ENCODE measurements around the gene STOX2. TPM values are rescaled to one million over a fixed set of nuclear protein-coding genes. Genes with fewer than 3 reads are reported as not detected.
"Not testable (repeated sequence)": the region's sequence is repeated elsewhere in the genome, so short reads cannot be mapped to it uniquely, and the experiment has no call there.

Gene STOX2
- total RNA-seq, 1 donor from 2014 or later: 3.8 TPM

DNA sequence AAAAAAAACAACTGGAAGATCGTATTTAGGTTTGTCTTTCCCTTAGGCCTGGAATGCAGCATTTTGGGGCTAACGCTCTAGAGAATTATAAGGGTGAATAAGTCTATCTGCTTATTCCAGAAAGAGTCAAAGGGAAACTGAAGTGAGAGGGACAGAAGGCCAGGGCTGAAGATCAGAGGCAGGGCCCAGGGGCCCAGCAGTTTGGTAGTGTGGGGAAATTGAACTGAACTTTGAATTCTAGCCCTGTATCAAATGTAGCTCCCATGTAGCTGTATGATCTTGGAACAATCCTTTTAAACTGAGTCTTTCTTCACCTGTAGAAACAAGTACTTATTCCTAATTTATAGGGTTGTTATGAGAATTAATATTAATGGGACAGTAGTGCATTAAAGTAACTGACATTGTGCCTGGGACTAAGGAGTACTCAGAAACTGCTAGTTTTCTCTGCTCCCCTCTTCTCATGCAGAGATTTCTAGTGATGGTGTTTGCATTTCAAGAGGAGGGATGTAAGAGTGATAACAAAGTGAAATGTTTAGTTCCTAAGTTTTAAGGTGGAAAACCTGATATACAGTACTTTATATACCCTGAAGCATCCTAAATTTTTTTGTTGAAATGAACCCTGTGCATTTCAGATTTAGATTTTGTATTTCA is 30.4 kb downstream of the STOX2 start:
- ATAC-seq: peak; percentile 83
- DNase-seq (ENCODE audit: low spot score): no peak

DNA sequence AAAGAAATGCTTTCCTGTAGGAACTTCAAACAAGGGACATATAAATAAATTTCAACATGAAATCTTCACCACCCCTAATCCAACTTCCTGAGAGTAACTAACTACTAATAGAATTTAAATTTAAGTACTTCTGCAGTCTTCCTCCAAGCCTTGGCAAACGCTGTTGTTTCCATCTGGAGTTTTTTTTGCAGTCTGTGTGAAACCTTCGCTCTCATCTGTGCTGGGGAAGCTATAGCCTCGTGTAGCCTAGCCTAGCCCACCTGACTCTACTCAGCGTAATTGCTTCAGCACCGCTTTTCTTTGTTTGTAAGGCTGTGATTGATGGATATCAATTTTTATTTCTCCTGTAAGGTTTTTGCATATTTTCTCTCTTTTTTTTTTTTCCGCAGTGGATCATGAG is 30.9 kb downstream of the STOX2 start:
- DNase-seq (ENCODE audit: low spot score) (no peak), ATAC-seq (no peak)

DNA sequence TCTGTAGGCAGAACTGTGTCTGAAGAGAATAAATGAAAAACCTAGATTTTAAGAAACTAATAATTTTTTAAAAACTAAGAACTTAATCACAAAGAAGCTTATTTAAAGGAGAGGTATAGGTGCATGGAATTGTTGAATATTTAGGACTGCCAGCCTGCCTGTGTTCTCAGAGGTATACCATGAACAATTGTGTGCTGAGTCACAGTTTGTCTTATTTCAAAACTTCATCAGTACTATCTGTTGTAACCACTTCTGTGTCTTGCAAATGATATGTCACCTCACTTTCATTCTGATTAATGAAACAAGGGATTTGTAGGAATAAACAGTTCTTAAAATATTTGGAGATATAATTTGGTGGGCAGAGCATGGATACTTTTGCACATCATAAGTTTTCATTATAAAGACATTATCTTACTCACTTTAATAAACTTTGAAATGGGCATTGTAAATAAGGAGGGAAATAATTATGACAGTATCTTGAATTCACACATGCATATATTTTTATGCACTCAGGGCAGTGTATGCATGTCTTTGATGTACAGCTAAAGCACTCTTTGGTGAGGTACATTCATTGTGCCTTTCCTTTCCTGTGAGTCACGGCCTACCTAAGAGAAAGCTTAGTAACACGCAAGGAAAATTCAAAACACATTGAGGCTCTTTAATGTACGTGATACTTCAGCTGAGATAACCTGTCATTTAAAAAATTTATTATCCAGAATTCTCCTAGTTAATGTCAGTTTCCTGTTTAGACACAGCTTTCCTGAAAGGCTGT is 31.7 kb downstream of the STOX2 start:
- no peak for DNase-seq (ENCODE audit: low spot score)
- no peak for ATAC-seq

DNA sequence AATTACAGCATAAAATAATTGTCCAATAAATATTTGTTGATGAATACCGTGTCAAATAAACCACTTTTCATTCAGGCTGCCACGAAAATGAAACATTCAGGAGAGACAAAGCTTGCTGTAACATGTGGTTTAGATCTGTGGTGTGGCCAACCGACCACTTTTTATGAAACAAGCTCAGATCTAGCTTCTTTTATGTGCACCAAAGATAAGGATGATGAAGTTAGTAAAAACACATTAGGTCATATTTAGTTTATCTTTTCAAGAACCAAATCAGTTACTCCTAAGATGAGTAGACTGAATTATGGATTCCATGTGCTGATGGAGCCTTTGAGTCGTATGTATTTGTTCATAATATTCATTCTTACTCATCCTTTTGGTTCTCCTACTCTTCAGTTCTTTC is 35.8 kb downstream of the STOX2 start:
- DNase-seq (ENCODE audit: low spot score) (no peak), ATAC-seq (no peak)

DNA sequence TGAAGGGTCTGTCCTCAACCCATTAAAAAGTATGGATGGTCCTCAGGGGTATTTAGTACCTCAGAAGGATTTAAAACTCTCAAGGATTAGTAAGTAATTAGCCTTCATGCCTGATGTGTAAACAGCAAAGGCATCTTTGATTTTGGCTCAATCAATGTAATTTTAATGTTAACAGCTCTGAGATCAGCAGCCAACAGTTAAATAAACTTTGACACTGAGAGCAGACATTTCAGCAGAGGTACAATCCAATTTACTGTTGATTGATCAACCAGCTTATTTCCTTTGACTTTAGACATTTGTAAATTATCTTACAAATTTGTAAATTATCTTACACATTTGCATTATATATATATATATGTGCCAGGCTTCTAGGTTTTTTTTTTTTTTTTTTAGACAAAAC is 36.9 kb downstream of the STOX2 start:
- DNase-seq (ENCODE audit: low spot score) (no peak), ATAC-seq (peak; percentile 44)

DNA sequence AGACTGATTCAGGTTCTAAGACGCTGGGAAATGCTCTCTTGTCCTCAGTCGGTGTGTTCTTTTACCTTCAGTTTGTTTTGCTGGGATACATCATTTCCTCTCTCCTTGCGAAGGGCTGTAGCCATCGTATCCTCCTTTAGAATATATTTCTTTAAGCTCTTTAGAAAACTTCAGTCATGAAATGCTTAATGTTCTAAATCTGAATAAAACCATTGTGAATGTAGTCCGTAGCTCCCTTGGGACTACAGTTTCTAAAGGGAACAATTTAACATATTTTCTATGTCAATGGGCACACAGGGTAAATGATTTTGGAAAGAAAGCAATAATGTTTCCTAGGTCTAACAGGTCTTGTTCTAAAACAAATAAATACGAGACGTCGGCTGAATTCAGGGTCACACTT is 40.6 kb downstream of the STOX2 start:
- ATAC-seq: no peak

DNA sequence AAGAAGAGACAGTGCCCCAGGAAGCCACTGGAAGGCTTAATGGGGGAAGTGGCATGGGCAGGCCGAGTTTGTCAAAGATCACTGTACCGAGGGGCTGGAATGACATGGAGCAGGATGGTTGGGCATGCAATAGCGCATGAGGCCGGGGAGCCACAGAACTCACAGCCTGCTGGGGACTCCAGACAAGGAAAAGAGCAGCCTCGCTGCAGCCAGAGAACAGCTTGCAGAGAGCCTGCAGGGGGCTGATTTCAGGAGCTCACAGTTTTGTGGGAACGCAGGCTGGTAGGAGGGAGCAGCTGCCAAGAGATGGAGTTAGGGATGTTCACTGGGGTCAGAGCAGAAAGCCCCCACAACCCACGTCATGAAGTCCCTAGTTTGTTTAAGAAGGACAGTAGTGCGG is 45.4 kb downstream of the STOX2 start:
- ATAC-seq (no peak), DNase-seq (ENCODE audit: low spot score) (no peak)

More for the DNA sequence above, 40.6 kb downstream of the STOX2 start:
- DNase-seq (ENCODE audit: low spot score): no peak

DNA sequence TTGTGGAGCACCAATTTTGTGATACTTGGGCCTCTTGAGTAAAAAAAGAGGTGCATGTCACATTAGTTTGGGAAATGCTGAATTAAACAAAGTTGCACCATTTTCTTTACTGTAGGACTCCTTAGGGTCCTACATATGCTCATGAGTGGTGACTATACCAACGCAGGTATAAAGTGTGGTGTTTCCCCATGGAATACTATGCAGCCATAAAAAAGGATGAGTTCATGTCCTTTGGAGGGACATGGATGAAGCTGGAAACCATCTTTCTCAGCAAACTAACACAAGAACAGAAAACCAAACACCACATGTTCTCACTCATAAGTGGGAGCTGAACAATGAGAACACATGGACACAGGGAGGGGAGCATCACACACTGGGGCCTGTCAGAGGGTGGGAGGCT is 47.5 kb downstream of the STOX2 start:
- not testable (repeated sequence) for ATAC-seq; DNase-seq (ENCODE audit: low spot score)

DNA sequence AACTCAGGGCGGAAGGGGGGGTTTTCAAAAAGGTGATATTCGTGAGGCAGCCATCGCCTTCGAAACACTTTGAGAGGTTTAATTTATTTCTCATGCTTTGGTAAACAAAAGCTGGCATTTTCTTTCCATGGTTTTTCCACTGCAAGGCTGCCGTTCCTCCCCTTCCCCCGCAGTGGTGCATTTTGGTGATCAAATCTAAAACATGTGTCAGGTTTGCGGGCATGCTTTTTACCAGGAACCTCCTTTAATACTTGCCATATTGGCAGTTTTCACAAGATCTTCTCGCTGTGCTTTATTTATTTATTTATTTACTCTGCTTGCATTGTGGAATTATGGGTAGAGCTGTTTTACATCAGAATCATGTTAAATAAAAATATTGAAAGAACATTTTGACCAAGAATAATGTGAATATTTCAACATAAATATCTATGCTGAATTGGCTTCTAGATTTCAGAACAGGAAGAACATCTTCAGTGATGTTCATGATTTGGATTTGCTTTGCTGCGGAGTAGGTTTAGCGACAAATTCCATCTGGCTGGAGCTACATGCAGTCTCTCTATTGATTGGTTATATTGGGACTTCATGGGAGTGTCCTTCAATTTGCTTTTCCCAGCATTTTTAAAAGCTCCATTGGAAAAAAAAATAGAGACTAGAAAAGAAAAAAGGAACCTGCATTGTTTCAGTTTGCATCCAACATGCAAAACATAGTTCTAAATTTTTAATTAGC is 54.4 kb downstream of the STOX2 start:
- DNase-seq (ENCODE audit: low spot score) (no peak), ATAC-seq (no peak)

DNA sequence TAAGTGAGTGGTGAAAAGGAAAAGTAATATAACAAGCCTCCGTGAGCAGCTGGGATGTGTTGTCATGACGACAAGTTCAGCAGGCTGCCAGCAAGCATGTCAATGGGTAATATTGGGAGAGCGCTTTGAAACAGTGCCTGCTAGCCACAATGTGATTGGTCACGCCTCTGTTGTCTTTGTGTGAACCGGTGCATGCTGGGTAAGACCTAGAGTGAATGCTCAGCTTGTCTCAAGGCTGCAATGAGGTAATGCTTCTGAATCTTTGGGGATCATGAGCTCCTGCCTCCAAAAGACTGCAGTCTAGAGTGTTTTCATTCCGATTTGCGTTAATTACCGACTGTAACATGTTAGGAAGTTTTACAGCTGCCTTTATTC is 54.9 kb downstream of the STOX2 start:
- DNase-seq (ENCODE audit: low spot score) (no peak), ATAC-seq (no peak)

DNA sequence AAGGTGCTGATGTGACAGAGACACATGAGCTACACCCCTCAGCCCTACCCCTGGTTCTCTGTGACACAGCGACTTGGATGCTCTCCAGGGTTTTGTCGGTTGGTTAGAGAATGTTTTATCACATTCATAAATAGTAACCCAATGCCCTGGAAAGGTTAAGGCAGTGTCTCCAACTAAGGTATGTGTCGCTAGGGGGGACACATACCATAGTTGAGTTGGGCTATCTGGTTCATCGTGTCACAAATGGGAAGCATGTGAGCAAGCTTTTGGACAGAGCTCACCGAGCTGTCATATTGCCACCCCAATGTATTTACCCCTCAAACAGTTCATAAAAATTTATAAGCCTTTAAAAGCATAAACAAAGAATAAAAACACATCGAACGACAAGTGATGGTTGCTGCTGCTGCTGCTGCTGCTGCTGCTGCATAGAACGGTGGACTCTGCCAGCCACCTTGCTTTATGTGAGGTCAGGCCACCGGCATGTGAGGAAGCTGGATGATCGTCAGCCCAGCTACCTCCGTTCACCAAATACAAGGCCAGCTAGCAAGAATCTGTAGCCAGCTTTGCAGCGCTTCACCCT is 55.9 kb downstream of the STOX2 start:
- ATAC-seq (no peak), DNase-seq (ENCODE audit: low spot score) (no peak)

DNA sequence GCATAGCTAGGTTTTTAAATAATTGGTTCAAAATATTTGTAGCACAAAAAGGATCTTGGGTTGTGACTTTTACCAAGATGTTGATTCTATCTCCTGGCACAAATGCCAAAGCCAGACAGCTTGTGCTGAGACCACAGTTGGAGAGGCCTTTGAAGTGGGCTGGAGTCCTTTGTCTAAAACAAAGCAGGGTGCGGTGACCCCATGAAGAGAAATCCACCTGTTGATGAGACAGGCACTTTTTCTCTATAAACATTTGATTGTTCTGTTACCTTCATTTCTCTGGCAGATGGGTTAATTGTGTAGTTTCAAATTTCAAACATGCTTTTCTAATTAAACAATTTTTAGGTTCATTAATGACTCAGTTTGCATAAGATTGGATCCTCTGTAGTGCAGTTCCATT is 56.7 kb downstream of the STOX2 start:
- no peak for DNase-seq (ENCODE audit: low spot score)
- no peak for ATAC-seq

DNA sequence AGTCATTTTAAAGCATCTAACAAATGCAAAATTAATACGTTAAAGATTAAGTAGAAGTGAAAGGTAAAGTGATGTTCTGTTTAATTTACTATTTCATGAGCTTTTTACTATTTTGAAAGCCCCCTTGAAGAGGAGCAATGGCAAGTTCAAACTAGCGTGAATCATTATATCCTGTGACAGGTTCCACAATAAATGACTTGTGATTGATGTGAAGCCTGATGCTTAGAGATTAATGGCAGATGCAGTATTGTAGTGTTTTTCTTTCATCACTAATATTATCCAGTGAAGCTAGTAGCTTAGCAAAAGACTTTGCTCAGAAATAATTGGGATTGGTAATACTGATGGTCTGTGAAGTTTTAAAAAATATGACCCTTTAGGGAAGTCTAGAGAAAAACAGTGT is 57.3 kb downstream of the STOX2 start:
- DNase-seq (ENCODE audit: low spot score) (no peak), ATAC-seq (no peak)

DNA sequence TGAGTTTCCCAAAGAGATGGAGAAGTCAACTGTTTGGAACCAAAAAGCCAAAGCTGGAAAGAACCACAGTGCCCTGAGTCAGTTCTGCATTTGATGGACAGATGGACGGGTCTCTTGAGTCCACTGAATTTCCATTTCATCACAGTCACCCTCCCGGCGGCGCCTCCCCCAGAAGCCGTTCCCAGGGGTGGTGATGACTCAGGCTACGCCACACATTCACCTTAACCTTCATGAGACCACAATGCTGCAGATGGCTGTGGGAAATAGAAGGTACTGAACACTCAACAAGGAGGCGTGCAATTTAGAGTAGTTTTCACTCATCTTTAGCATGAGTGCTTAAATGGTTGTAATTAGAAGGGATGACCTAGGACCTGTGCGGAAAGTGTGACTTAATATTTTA is 61.3 kb downstream of the STOX2 start:
- no peak for DNase-seq (ENCODE audit: low spot score)
- ATAC-seq: no peak

DNA sequence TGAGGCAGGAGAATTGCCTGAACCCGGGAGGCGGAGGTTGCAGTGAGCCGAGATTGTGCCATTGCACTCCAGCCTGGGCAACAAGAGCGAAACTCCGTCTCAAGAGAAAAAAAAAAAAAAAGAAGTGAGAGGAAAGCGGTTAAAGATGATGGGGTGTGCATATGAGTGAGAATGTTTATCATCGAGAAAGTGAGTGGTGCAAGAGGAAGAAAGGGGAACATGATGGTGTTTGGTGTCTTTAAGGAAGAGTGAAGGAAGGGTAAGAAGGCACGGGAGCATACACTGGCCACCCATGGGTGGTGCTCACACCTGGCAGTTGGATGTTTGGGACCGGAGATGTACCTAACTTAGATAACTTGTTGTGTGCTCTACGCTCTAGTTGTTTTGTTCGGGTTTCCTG is 62.2 kb downstream of the STOX2 start:
- no peak for DNase-seq (ENCODE audit: low spot score)
- no peak for ATAC-seq

DNA sequence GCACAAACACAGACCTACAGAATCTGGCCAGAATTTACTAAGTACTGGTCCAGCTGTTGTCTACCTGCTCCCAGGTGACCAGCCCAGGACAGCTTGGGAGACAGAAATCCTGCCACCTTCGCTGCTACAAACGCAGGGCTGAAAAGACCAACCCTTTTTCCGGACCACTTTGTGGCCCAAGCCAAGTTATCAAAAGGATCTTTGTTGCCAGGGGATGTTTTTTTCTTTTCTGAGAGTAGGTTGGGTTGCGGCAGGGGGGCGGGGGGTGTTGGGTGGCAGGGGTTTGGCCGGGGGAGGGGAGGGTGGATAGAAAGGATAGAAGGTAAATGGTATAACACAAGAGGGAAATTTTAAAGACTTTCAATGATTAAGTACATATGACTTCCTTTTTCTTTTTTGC is 63.4 kb downstream of the STOX2 start:
- ATAC-seq: no peak

DNA sequence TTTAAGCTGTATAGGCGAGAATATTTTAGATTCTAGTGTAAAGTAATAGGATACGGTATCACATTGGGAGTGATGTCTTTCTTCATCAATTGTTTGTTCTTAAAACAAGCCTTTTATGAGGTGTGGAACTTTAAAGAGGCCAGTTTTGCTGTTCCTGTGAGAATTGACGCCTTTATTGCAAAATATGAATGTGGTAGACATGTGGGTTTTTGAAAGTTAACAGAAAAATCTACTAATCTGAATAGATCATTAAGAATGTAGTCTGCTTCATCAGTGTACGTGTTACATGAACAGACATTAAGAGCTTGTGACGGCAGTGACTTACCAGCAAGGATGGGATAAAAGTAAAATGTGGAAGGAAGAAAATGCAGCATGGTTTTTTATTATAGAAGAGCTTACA is 63.8 kb downstream of the STOX2 start:
- DNase-seq (ENCODE audit: low spot score) (no peak), ATAC-seq (no peak)

More for the DNA sequence above, 63.4 kb downstream of the STOX2 start:
- no peak for DNase-seq (ENCODE audit: low spot score)

DNA sequence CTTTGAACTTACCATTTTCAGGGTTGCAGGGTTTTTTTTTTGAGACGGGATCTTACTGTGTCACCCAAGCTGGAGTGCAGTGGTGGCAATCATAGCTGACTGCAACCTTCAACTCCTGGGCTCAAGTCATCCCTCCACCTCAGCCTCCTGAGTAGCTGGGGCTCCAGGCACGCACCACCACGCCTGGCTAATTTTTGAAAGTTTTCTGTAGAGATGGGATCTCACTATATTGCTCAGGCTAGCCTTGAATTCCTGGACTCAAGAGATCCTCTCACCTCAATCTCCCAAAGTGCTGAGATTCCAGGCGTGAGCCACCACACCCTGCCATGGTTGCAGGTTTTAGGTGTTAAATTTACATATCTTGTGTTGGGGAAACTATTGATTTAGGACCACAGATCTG is 64.5 kb downstream of the STOX2 start:
- no peak for ATAC-seq

DNA sequence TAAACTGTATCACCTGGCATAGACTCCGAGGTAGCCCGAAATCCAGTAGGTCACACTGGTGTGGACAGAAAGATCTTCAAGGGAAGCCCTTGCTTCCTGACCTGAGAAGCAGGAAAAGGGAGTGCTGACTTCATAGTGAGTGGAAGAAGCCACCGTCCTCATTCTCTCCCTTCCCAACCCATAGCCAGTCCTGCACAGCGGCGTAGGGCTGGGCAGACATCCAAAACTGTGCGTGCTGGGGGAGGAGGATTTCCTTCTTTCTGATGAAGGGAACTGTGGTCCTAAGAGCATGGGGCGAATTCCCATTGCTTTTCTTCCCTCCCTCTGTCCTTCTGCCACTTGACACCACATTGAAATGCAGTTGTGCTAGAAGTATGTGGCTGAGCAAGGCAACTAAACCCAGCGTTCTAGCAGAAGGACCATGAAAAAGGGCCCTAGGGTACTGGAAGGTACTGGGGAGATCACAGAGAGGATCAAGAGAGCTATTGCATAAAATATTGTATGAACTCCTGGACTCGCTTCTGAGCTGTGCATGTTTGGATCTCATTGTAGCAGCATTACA is 66.9 kb downstream of the STOX2 start:
- ATAC-seq: peak; percentile 22
- no peak for DNase-seq (ENCODE audit: low spot score)

More for the DNA sequence above, 64.5 kb downstream of the STOX2 start:
- DNase-seq (ENCODE audit: low spot score): no peak

DNA sequence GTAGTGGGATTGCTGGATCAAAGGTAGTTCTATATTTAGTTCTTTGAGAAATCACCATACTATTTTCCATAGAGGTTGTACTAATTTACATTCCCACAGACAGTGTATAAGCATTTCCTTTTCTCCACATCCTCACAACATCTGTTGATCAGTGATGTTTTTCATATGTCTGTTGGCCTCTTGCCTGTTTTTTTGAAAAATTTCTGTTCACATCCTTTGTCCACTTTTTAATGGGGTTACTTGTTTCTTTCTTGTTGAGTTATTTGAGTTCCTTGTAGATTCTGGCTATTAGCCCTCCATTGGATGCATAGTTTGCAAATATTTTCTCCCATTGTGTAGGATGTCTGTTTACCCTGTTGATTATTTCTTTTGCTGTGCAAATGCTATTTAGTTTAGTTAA is 72.6 kb downstream of the STOX2 start:
- DNase-seq (ENCODE audit: low spot score) (no peak), ATAC-seq (no peak)

DNA sequence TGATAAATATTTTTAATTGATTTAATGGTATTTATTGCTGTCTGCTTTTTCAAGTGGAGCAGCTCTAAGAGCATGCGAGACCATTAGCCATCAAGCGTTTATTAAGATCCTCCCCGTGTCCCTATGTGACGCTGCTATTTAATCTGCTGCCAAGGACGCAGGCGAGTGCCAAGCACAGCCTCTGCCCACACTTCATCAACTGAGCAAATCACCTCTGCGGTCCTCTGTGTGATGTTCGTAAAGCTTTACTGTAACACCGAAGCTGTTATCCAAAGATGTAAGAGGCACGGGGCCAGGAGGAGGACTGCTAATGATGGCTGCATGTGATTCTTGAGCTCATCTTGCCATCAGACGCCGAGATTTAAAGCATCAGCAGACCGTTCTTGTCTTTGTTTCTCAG is 79.5 kb downstream of the STOX2 start:
- ATAC-seq (no peak), DNase-seq (ENCODE audit: low spot score) (no peak)

Measured in left lobe of liver (tissue), 2 donors.